ENCODE measurements around the gene DUSP2. TPM values are rescaled to one million over a fixed set of nuclear protein-coding genes. Genes with fewer than 3 reads are reported as not detected.

Gene DUSP2
- polyA plus RNA-seq, 3 donors: 48.4 to 392 (median 66.1) TPM

DNA sequence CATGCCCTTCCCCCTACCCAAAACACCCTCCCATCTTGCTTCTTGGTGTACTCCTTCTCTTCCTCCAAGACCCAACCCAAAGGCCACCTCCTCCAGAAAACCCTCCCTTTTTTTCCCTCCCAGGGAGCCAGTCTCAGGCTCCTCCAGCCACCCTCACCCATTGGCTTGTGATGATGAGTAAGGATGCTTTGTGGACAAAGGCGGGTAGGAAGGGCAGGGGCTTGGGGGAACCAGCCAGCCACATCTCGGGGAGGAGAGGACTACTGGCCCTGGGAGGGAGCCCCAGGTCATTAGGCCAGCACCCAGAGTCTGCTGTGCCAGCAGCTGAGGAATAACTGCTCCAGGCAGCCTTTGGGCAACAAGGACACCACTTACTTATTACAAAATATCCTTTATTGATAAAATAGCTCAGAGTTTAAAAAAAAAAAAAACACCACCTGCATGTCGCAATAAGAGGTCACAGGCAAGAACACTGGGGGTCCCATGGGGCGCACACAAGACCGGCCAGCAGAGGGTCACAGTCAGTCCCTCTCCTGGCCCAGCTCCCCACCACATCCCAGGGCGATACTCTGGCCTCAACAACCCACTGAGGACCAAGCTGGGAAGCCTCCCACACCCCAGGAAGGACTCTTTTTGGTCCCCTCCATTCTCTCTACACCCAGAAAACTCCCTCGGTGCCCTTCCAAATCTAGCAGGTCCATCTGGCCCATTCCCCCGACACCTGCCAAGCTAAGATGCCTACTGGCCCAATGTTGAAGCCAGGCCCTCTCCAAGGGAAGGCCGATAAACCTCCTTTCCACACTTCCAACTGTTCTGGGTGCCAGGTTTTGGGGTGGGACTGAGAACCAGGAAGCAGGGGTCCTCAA lies 32.5 kb downstream of the DUSP2 start:
- Histone ChIP-seq H3K4me3 (replicated peaks in 1 of 3; ENCODE audit: low read depth in 2 of 3, low read length in 3 of 3) (no peak overlapping the region), H3K9ac (ENCODE audit: insufficient read depth, low read length, poor library complexity, severe bottlenecking) (no peak overlapping the region), H3K27me3 (ENCODE audit: control insufficient read depth in 2 of 2, insufficient read depth in 2 of 2, low read length in 2 of 2) (peaks cover 5 to 24% of the 10 kb centered on the region in 2 donors), H3K4me2 (replicated peaks; ENCODE audit: extremely low read depth, low read length, poor library complexity, severe bottlenecking) (no peak overlapping the region), H2AFZ (ENCODE audit: insufficient read depth, low read depth, low read length, poor library complexity, severe bottlenecking) (no peak overlapping the region), H3K36me3 (replicated peaks in 1 of 2; ENCODE audit: control insufficient read depth in 1 of 2, insufficient read depth in 2 of 2, low read length in 2 of 2) (no peaks in the 10 kb centered on the region), H3K4me1 (ENCODE audit: control insufficient read depth in 1 of 2, insufficient read depth in 2 of 2, low read length in 2 of 2) (peaks cover 3 to 18% of the 10 kb centered on the region in 2 donors), H3K9me3 (replicated peaks in 1 of 2; ENCODE audit: control insufficient read depth in 1 of 2, insufficient read depth in 1 of 2, low read length in 2 of 2) (no peaks in the 10 kb centered on the region), H3K27ac (ENCODE audit: low read depth in 1 of 2, low read length in 2 of 2) (no peak overlapping the region), H4K20me1 (ENCODE audit: insufficient read depth, low read length) (no peaks in the 10 kb centered on the region), H3K79me2 (ENCODE audit: insufficient read depth, low read length) (no peaks in the 10 kb centered on the region)
- no peak for TF ChIP-seq CTCF (IDR thresholded peaks at IDR 0.05)
- Mint-ChIP-seq H3K4me3 (no peak overlapping the region), H3K27me3 (ENCODE audit: low read depth in 3 of 3) (peaks cover 25 to 50% (median 26%) of the 10 kb centered on the region in 3 donors), H3K4me1 (peaks cover 12% of the 10 kb centered on the region), H3K9me3 (peaks cover 2 to 10% (median 7%) of the 10 kb centered on the region in 7 donors), H3K36me3 (peaks cover 3 to 7% of the 10 kb centered on the region in 2 donors), H3K27ac (no peak overlapping the region)
- WGBS (ENCODE audit: insufficient coverage): 85% methylated on average over 8 of the region's 9 CpGs
- no peak for DNase-seq
- intact Hi-C loops (cut with micrococcal nuclease): loop anchor here in 1 of 2 donors (10.0 kb wide), 2 partner anchors 62 to 88 kb away; no protein-coding TSS in a partner anchor

DNA sequence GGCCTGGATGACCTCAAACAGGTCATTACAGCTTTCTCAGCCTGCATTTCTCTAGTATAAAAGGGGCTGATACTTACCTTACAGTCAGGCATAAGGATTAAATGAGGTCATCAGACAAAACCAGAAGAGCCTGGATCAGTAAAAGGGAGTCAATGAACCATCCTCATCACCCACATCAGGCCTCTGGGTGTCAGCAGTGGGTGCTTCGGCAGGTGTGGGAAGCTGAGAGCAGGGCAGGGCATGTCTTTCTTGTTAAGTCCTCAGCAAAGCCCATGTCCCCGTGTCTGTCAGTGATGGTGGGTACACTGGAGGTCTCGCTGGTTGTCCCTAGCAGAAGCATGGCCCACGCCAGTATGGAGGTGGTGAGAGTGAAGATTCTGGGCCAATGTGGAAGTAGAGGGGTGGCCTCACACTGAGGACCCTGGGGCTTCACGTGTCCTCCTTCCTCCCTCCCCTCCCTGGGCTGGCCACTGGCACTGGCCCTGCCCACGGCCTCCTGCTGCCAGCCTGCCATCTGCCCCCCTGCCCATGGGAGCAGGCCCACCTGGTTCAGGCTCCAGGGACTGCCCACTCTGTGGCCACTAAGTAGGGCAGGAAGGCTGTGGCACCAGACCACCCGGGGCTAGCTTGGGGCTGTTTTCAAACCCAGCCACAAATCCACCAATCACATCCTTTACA lies 33.3 kb downstream of the DUSP2 start:
- no peak overlapping the region for H3K4me3 ChIP-seq (replicated peaks in 1 of 3; ENCODE audit: low read depth in 2 of 3, low read length in 3 of 3)
- Mint-ChIP-seq H3K36me3 (peaks cover 3 to 7% of the 10 kb centered on the region in 2 donors), H3K9me3 (peaks cover 2 to 15% (median 7%) of the 10 kb centered on the region in 7 donors), H3K4me3 (no peak overlapping the region), H3K27ac (no peak overlapping the region), H3K27me3 (ENCODE audit: low read depth in 3 of 3) (peaks cover 20 to 44% (median 22%) of the 10 kb centered on the region in 3 donors), H3K4me1 (peaks cover 6% of the 10 kb centered on the region)
- peaks cover 5 to 17% of the 10 kb centered on the region in 2 donors for H3K27me3 ChIP-seq (ENCODE audit: control insufficient read depth in 2 of 2, insufficient read depth in 2 of 2, low read length in 2 of 2)
- no peak for DNase-seq
- H3K36me3 ChIP-seq (replicated peaks in 1 of 2; ENCODE audit: control insufficient read depth in 1 of 2, insufficient read depth in 2 of 2, low read length in 2 of 2): no peaks in the 10 kb centered on the region
- 87% methylated on average over 5 of the region's 7 CpGs for WGBS (ENCODE audit: insufficient coverage)
- intact Hi-C loops (cut with micrococcal nuclease): loop anchor here in 1 of 2 donors (10.0 kb wide), 2 partner anchors 63 to 87 kb away; no protein-coding TSS in a partner anchor
- TF ChIP-seq CTCF (IDR thresholded peaks at IDR 0.05): no peak
- no peaks in the 10 kb centered on the region for H4K20me1 ChIP-seq (ENCODE audit: insufficient read depth, low read length)
- H3K79me2 ChIP-seq (ENCODE audit: insufficient read depth, low read length): no peaks in the 10 kb centered on the region
- H3K27ac ChIP-seq (ENCODE audit: low read depth in 1 of 2, low read length in 2 of 2): no peak overlapping the region
- no peak overlapping the region for H2AFZ ChIP-seq (ENCODE audit: insufficient read depth, low read depth, low read length, poor library complexity, severe bottlenecking)
- H3K9ac ChIP-seq (ENCODE audit: insufficient read depth, low read length, poor library complexity, severe bottlenecking): no peak overlapping the region
- peaks cover 0 to 12% of the 10 kb centered on the region in 2 donors for H3K4me1 ChIP-seq (ENCODE audit: control insufficient read depth in 1 of 2, insufficient read depth in 2 of 2, low read length in 2 of 2)
- H3K9me3 ChIP-seq (replicated peaks in 1 of 2; ENCODE audit: control insufficient read depth in 1 of 2, insufficient read depth in 1 of 2, low read length in 2 of 2): no peaks in the 10 kb centered on the region
- no peak overlapping the region for H3K4me2 ChIP-seq (replicated peaks; ENCODE audit: extremely low read depth, low read length, poor library complexity, severe bottlenecking)
